K562 (cell line): ENCODE measurements around the gene PRTN3. TPM values are rescaled to one million over a fixed set of nuclear protein-coding genes. Genes with fewer than 3 reads are reported as not detected.

Experiments
- ATAC-seq: fragments of 200-7000 bp; cut with Tn5 transposase; 3 replicates; pipeline ENCODE4 v1.9.1; 2020; ENCODE audit warnings: moderate library complexity
- BruUV-seq: library from RNA; stranded (reverse); fragments of 400-500 nt; replicated peaks from 2 replicates; lab custom pipeline; 2021; lab: Mats Ljungman, UMichigan
- CTCF ChIA-PET: fragments of 300-600 bp; formaldehyde crosslinking; extraction: SDS; loops from one replicate; lab custom pipeline; 2021; ENCODE audit warnings: low intra/inter-chr PET ratio; lab: Yijun Ruan, JAX
- POLR2A ChIA-PET: fragments of 300-600, 350-650 bp; sonication (Branson Sonifier 250); formaldehyde crosslinking; extraction: SDS; loops from one replicate; lab custom pipeline; 2021; ENCODE audit warnings: antibody characterized with exemption, inconsistent platforms; lab: Yijun Ruan, JAX
- DNase-seq, 4 experiments: peaks; one replicate each; pipeline versions ENCODE4 v3.0.0 to v3.0.0-alpha.2; 2011 to 2018; ENCODE audit warnings: low spot score in 3 of 4, mixed read lengths in 3 of 4; ENCODE audit errors: extremely low read depth in 1 of 4
- FAIRE-seq: peaks from 2 replicates; lab custom pipeline; 2011; peaks lifted over from hg19 to GRCh38; lab: Jason Lieb, UNC
- H2AFZ ChIP-seq: 2 replicates; pipeline ENCODE4 v1.6.0; 2011; ENCODE audit warnings: low read depth, low read length, control low read depth, inconsistent platforms
- H3K27ac ChIP-seq: fragments of 200-600 bp; 3 replicates; pipeline ENCODE4 v1.8.0; 2011; ENCODE audit warnings: low read depth, mild to moderate bottlenecking, control low read depth, inconsistent platforms, low read length, moderate library complexity, mixed read lengths; ENCODE audit errors: extremely low read depth
- H3K27me3 ChIP-seq, 2 experiments: fragments of 300-600 bp in 1 of 2; 2 replicates in 1 of 2; 3 replicates in 1 of 2; pipeline versions ENCODE4 v1.6.0 to v1.8.0; 2011; ENCODE audit warnings: inconsistent platforms in 2 of 2, low read length in 2 of 2, mild to moderate bottlenecking in 1 of 2, mixed read lengths in 1 of 2, moderate library complexity in 1 of 2; ENCODE audit not compliant: control insufficient read depth in 2 of 2, insufficient read depth in 2 of 2
- H3K36me3 ChIP-seq: fragments of 300-600 bp; 3 replicates; pipeline ENCODE4 v1.8.0; 2011; ENCODE audit warnings: mild to moderate bottlenecking, low read length, inconsistent platforms; ENCODE audit not compliant: control insufficient read depth, insufficient read depth
- H3K4me1 ChIP-seq, 2 experiments: fragments of 200-600 bp in 1 of 2; replicated peaks in 1 of 2; 2 replicates in 1 of 2; 3 replicates in 1 of 2; pipeline versions ENCODE4 v1.5.1 to v1.8.0; 2011; ENCODE audit warnings: inconsistent platforms in 2 of 2, low read length in 2 of 2, mild to moderate bottlenecking in 1 of 2, mixed read lengths in 1 of 2, moderate library complexity in 1 of 2; ENCODE audit not compliant: control insufficient read depth in 2 of 2, insufficient read depth in 2 of 2
- H3K4me2 ChIP-seq: 2 replicates; pipeline ENCODE4 v1.6.1; 2011; ENCODE audit warnings: low read length, control low read depth, inconsistent platforms, mixed read lengths; ENCODE audit not compliant: insufficient read depth
- H3K4me3 ChIP-seq: fragments of 200-600 bp; sonication (generic), shearing (Covaris generic); 2 replicates; pipeline ENCODE4 v1.5.1; 2016; ENCODE audit warnings: control low read depth, inconsistent platforms
- H3K79me2 ChIP-seq: fragments of 200-600 bp; 3 replicates; pipeline ENCODE4 v1.8.0; 2011; ENCODE audit warnings: low read length, inconsistent platforms; ENCODE audit not compliant: control insufficient read depth, insufficient read depth
- H3K9ac ChIP-seq, 2 experiments: 2 replicates each; pipeline versions ENCODE4 v1.6.0 to v1.6.1; 2011; ENCODE audit warnings: low read depth in 2 of 2, low read length in 2 of 2, control low read depth in 1 of 2, inconsistent platforms in 1 of 2, mild to moderate bottlenecking in 1 of 2, mixed read lengths in 1 of 2; ENCODE audit not compliant: insufficient read depth in 1 of 2
- H3K9me1 ChIP-seq: one replicate; pipeline ENCODE4 v1.6.0; 2011; ENCODE audit warnings: inconsistent platforms, mild to moderate bottlenecking, low read length, moderate library complexity; ENCODE audit not compliant: control insufficient read depth, insufficient read depth
- H3K9me3 ChIP-seq: replicated peaks from 2 replicates; pipeline ENCODE4 v1.5.1; 2011; ENCODE audit warnings: low read depth, low read length, inconsistent platforms; ENCODE audit not compliant: control insufficient read depth, insufficient read depth
- H4K20me1 ChIP-seq: replicated peaks from 2 replicates; pipeline ENCODE4 v1.6.1; 2011; ENCODE audit warnings: low read length, inconsistent platforms, mixed read lengths; ENCODE audit not compliant: control insufficient read depth, insufficient read depth
- CEBPG ChIP-seq, 3 experiments: fragments of 200-800 bp in 1 of 3; sonication (Bioruptor generic) in 1 of 3; sonication (generic) in 1 of 3; formaldehyde crosslinking in 1 of 3; IDR thresholded peaks in 2 of 3; conservative IDR thresholded peaks in 1 of 3; 2 replicates each; pipeline versions ENCODE4 v1.6.1 to v1.8.0; 2016 to 2022; ENCODE audit warnings: missing compliant biosample characterization in 2 of 3, missing genetic modification characterization in 2 of 3, mild to moderate bottlenecking in 1 of 3, missing genetic modification reagents in 1 of 3
- MTA1 ChIP-seq: fragments of 450-650 bp; IDR thresholded peaks from 2 replicates; pipeline ENCODE4 v1.6.1; 2017; ENCODE audit warnings: borderline replicate concordance
- ZBTB33 ChIP-seq: sonication (generic); formaldehyde crosslinking; IDR thresholded peaks from 2 replicates; pipeline ENCODE4 v1.8.1; 2023; ENCODE audit warnings: mild to moderate bottlenecking, missing genetic modification reagents
- ZBTB5 ChIP-seq: fragments of 450-650 bp; IDR thresholded peaks from 2 replicates; pipeline ENCODE4 v1.6.1; 2017; ENCODE audit warnings: antibody characterized with exemption
- WGBS: fragments of 100-300 bp; shearing (Covaris generic); methylation state at CpG from one replicate; pipeline ENCODE4 v1.1.6; 2016; ENCODE audit warnings: low coverage, mixed read lengths; ENCODE audit not compliant: insufficient coverage; ENCODE audit errors: missing lambda C conversion rate; 5-methylcytosine and 5-hydroxymethylcytosine counted together
- in situ Hi-C: fragments of 300-500 bp; cut with MboI; formaldehyde crosslinking; loops from 4 replicates; pipeline ENCODE4 v1.15.0; 2018; ENCODE audit warnings: inconsistent platforms, mixed read lengths
- intact Hi-C: fragments of 100-400 bp; cut with micrococcal nuclease; formaldehyde crosslinking; loops from 2 replicates; pipeline ENCODE4 v1.14.2; 2022
- polyA plus RNA-seq, 8 experiments: library from polyadenylated mRNA; depleted of rRNA in 4 of 8; stranded (reverse) in 5 of 8; unstranded in 3 of 8; fragments of >200 nt; fragmentation: Nextera tagmentation in 2 of 8; fragmentation: Illumina TruSeq in 1 of 8; extraction: Ambion mirVana in 2 of 8; extraction: Trizol in 1 of 8; gene quantifications; 2 replicates each; pipeline versions ENCODE4 v1.2.1 to v1.2.3, GENCODE V29; 2011 to 2014; ENCODE audit warnings: inconsistent platforms in 1 of 8, missing spikeins in 1 of 8
- total RNA-seq, 7 experiments: library from RNA; depleted of rRNA in 6 of 7; stranded (reverse); fragments of >200 nt in 6 of 7; fragmentation: Illumina TruSeq in 2 of 7; extraction: Trizol in 2 of 7; gene quantifications; 2 replicates each; pipeline versions ENCODE4 v1.2.1 to v1.2.3, GENCODE V29; 2011 to 2021; ENCODE audit warnings: low replicate concordance in 1 of 7
- TF ChIP-seq, protein P1 (sequence below): fragments of 250-450 bp; sonication (Bioruptor Pico); IDR thresholded peaks from 2 replicates; pipeline ENCODE4 v1.8.0; 2021; ENCODE audit warnings: mild to moderate bottlenecking, moderate library complexity
- TF ChIP-seq, protein P2 (sequence below): fragments of 450-650 bp; conservative IDR thresholded peaks from 2 replicates; pipeline ENCODE4 v1.6.1; 2016; ENCODE audit warnings: missing genetic modification characterization, low read depth, mild to moderate bottlenecking, control low read depth, missing compliant biosample characterization

PRTN3 gene
- total and polyA plus RNA-seq, 9 of the 15 experiments (the other 6 are each of a cell fraction or from before 2014, with no cell fraction given) = 0.14 to 0.86 (median 0.43) TPM; not detected in 3

DNA sequence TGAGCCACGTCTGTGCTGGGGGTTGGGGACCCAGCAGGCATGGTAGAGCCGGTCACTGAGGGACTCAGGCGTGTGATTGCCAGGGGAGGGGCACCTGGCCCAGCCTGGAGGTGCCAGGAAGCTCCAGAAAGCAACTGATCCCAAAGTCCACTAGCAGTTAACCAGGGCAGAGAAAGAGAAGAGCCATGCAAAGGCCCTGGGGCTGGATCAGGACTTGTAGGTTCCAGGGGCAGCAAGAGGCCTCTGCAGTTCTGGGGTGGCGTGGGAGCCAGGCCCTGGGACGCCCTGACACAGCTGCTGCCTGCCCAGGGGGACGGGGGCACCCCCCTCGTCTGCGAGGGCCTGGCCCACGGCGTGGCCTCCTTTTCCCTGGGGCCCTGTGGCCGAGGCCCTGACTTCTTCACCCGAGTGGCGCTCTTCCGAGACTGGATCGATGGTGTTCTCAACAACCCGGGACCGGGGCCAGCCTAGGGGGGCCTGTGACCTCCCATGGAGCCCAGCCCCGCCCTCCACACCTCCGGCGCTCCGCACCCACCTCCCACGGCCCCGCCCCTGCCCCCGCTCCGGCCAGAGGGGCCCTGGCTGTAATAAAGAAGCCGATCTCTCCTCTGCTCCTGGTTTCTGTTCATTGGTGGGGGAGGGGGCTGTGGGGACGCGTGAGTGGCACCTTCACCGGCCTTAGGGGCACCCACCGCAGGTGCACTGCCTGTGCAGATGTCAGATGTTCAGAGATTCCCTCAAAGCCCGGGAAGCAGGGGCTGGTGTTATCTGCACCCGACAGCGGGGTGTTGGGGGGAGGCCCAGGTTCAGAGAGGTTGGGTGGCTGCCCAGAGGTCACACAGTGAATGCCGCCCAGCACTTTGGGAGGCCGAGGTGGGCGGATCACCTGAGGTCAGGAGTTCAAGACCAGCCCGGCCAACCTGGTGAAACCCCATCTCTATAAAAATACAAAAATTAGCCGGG is 9.1 kb upstream of the PRTN3 start (continued):
- TF ChIP-seq, protein P1, sequence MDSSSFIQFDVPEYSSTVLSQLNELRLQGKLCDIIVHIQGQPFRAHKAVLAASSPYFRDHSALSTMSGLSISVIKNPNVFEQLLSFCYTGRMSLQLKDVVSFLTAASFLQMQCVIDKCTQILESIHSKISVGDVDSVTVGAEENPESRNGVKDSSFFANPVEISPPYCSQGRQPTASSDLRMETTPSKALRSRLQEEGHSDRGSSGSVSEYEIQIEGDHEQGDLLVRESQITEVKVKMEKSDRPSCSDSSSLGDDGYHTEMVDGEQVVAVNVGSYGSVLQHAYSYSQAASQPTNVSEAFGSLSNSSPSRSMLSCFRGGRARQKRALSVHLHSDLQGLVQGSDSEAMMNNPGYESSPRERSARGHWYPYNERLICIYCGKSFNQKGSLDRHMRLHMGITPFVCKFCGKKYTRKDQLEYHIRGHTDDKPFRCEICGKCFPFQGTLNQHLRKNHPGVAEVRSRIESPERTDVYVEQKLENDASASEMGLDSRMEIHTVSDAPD (CRISPR knock-in tag) = no peak
- no peak for TF ChIP-seq MTA1

DNA sequence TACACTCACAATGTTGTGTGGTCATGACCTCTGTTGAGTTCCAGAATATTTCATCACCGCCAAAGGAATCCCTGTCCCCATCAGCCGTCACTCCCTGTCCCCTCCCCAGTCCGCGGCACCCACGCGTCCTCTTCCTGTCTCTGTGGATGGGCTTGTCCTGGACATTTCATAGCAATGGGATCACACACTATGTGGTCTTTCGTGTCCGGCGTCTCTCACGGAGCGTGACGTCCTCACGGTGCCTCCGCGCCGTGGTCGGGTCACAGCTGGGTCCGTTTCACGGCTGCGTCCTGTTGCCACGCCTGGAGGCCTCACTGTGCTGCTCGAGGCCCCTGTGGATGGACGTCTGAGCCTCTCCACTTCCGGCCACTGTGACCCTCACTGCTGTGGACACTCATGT is 6.6 kb upstream of the PRTN3 start:
- CTCF ChIA-PET = no interaction called here
- no peaks in the 10 kb centered on the region for H3K36me3 ChIP-seq
- POLR2A ChIA-PET = interaction anchor here (0.6 kb wide), 1 partner anchor 264 kb away, joined by 3 read pairs; no protein-coding TSS in a partner anchor
- in situ Hi-C loops (no loop called here), intact Hi-C loops (no loop called here)
- H2AFZ ChIP-seq = peak overlapping the region; percentile 38; the same call in 1 of the 2 replicates
- FAIRE-seq (peak; percentile 29), DNase-seq (no peak), ATAC-seq (peak; percentile 24; the same call in 2 of the 3 replicates)
- H3K9me1 ChIP-seq = no peaks in the 10 kb centered on the region
- H3K4me2 ChIP-seq = no peak overlapping the region
- no peaks in the 10 kb centered on the region for H3K79me2 ChIP-seq
- no peak overlapping the region for H3K4me3 ChIP-seq
- no peaks in the 10 kb centered on the region for H3K27me3 ChIP-seq
- H3K9ac ChIP-seq = peak overlapping the region in 1 of 2 experiments; percentile 73; a peak in 2 of 4 replicates
- H3K9me3 ChIP-seq = no peaks in the 10 kb centered on the region
- H3K27ac ChIP-seq = no peak overlapping the region; the same call in 2 of the 3 replicates
- whole genome bisulfite sequencing = 49% methylated on average over 23 of the region's 24 CpGs
- peaks cover 0 to 54% of the 10 kb centered on the region in 2 experiments; a peak in 3 of 5 replicates for H3K4me1 ChIP-seq
- H4K20me1 ChIP-seq = no peaks in the 10 kb centered on the region
- BruUV-seq = no TSS peak
- TF ChIP-seq CEBPG (CRISPR knock-in tag; IDR thresholded peaks at IDR 0.05) (no peak; the same call in 1 of the 2 replicates), CEBPG (tag; conservative IDR thresholded peaks at IDR 0.05 in 1 of 2, IDR thresholded peaks at IDR 0.05 in 1 of 2) (peak in 1 of 2 experiments; percentile 38; a peak in 1 of 4 replicates), ZBTB33 (CRISPR knock-in tag) (peak; percentile 64; the same call in 1 of the 2 replicates), ZBTB5 (0 out of 2 replicates have a peak, but pooled peaks have one; percentile 14)
- TF ChIP-seq, protein P2, sequence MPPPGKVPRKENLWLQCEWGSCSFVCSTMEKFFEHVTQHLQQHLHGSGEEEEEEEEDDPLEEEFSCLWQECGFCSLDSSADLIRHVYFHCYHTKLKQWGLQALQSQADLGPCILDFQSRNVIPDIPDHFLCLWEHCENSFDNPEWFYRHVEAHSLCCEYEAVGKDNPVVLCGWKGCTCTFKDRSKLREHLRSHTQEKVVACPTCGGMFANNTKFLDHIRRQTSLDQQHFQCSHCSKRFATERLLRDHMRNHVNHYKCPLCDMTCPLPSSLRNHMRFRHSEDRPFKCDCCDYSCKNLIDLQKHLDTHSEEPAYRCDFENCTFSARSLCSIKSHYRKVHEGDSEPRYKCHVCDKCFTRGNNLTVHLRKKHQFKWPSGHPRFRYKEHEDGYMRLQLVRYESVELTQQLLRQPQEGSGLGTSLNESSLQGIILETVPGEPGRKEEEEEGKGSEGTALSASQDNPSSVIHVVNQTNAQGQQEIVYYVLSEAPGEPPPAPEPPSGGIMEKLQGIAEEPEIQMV = peak; percentile 77
